ENCODE measurements around the gene ZMYND12. TPM values are rescaled to one million over a fixed set of nuclear protein-coding genes. Genes with fewer than 3 reads are reported as not detected.

The ZMYND12 gene
- polyA plus RNA-seq, 1 of the 3 experiments (the other 2 are of a cell fraction): 0.18 TPM

DNA sequence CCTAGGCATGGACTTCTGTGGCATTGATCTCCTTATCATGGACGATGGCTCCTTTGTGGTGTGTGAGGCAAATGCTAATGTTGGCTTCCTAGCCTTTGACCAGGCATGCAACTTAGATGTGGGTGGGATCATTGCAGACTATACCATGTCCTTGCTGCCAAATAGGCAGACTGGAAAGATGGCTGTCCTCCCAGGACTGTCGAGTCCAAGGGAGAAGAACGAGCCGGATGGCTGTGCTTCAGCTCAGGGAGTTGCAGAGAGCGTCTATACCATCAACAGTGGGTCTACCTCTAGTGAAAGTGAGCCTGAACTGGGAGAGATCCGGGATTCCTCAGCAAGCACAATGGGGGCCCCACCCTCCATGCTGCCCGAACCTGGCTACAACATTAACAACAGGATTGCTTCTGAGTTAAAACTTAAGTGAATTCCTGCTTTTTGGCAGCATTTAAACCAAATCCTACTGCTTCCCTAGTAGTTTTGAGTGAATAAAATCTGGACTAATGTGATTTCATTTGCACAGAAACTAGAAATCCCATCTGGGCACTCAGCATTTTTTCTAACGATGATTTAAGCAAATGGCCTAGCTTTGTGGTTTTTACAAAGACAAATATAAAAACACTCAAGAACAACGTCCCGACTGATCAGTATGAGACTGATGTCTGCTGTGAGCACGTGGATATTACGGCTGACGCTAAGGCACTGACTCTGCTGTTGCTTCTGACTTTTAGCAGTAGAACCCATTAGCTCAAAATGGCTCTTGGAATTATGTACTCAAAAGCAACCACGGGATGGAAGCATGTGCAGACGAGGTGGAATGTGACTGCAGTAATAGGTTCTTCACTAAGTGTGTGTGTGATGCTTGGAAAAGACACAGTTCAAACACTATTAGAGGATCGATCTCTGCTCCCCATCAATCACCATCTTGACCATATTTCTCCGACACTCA lies 41.0 kb downstream of the ZMYND12 start:
- WGBS (ENCODE audit: low lambda C conversion rate): 65% methylated on average over 16 of the region's 17 CpGs
- Histone ChIP-seq H3K36me3 (replicated peaks in 1 of 2; ENCODE audit: control insufficient read depth in 1 of 2, insufficient read depth in 2 of 2, low read length in 1 of 2) (no peaks in the 10 kb centered on the region), H3K79me2 (ENCODE audit: insufficient read depth) (no peaks in the 10 kb centered on the region), H3K9ac (no peak overlapping the region), H3K9me2 (no peaks in the 10 kb centered on the region), H4K20me1 (ENCODE audit: insufficient read depth) (no peaks in the 10 kb centered on the region), H3F3A (replicated peaks; ENCODE audit: insufficient read depth) (no peaks in the 10 kb centered on the region), H3K9me3 (no peaks in the 10 kb centered on the region), H3K4me1 (ENCODE audit: control insufficient read depth in 1 of 2, insufficient read depth in 2 of 2, low read depth in 1 of 2, low read length in 1 of 2) (peaks cover 0 to 8% of the 10 kb centered on the region in 2 experiments; a peak in 1 of 4 replicates), H3K27me3 (ENCODE audit: insufficient read depth) (no peaks in the 10 kb centered on the region; the same call in 1 of the 2 replicates), H3K4me2 (no peak overlapping the region), H3K4me3 (ENCODE audit: low read depth in 2 of 2, low read length in 1 of 2) (no peak overlapping the region), H3K27ac (ENCODE audit: low read depth in 2 of 2, low read length in 1 of 2) (no peak overlapping the region), H2AFZ (ENCODE audit: low read depth) (no peak overlapping the region)
- POLR2A ChIA-PET: no interaction called here
- TF ChIP-seq, protein P1, sequence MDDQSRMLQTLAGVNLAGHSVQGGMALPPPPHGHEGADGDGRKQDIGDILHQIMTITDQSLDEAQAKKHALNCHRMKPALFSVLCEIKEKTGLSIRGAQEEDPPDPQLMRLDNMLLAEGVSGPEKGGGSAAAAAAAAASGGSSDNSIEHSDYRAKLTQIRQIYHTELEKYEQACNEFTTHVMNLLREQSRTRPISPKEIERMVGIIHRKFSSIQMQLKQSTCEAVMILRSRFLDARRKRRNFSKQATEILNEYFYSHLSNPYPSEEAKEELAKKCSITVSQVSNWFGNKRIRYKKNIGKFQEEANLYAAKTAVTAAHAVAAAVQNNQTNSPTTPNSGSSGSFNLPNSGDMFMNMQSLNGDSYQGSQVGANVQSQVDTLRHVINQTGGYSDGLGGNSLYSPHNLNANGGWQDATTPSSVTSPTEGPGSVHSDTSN (IDR thresholded peaks at IDR 0.05): no peak
- TF ChIP-seq JUND (IDR thresholded peaks at IDR 0.05) (no peak), GABPA (IDR thresholded peaks at IDR 0.05; ENCODE audit: low read depth) (no peak), EZH2phosphoT487 (IDR thresholded peaks at IDR 0.05; ENCODE audit: borderline replicate concordance, low read depth) (no peak), FOXJ3 (CRISPR knock-in tag; IDR thresholded peaks at IDR 0.05) (no peak), SIN3A (IDR thresholded peaks at IDR 0.05; ENCODE audit: borderline replicate concordance, low read depth, low read length) (no peak), NFIC (IDR thresholded peaks at IDR 0.05; ENCODE audit: borderline replicate concordance) (no peak), TEAD4 (IDR thresholded peaks at IDR 0.05; ENCODE audit: borderline replicate concordance, insufficient read depth) (no peak), TAF1 (IDR thresholded peaks at IDR 0.05; ENCODE audit: borderline replicate concordance, low read depth, low read length) (no peak), NRF1 (IDR thresholded peaks at IDR 0.05; ENCODE audit: low read depth, low read length) (no peak), GATA2 (CRISPR knock-in tag; IDR thresholded peaks at IDR 0.05) (no peak), YY1 (IDR thresholded peaks at IDR 0.05; ENCODE audit: low read depth) (no peak), RFX5 (IDR thresholded peaks at IDR 0.05; ENCODE audit: low read length) (no peak), FOXM1 (IDR thresholded peaks at IDR 0.05; ENCODE audit: low read depth) (no peak), TCF12 (IDR thresholded peaks at IDR 0.05) (no peak)
- TF ChIP-seq, protein P2, sequence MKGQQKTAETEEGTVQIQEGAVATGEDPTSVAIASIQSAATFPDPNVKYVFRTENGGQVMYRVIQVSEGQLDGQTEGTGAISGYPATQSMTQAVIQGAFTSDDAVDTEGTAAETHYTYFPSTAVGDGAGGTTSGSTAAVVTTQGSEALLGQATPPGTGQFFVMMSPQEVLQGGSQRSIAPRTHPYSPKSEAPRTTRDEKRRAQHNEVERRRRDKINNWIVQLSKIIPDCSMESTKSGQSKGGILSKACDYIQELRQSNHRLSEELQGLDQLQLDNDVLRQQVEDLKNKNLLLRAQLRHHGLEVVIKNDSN (IDR thresholded peaks at IDR 0.05; ENCODE audit: borderline replicate concordance, low read depth): no peak
- TF ChIP-seq, protein P3, sequence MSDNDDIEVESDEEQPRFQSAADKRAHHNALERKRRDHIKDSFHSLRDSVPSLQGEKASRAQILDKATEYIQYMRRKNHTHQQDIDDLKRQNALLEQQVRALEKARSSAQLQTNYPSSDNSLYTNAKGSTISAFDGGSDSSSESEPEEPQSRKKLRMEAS (IDR thresholded peaks at IDR 0.05; ENCODE audit: low read depth): no peak
- TF ChIP-seq, protein P4, sequence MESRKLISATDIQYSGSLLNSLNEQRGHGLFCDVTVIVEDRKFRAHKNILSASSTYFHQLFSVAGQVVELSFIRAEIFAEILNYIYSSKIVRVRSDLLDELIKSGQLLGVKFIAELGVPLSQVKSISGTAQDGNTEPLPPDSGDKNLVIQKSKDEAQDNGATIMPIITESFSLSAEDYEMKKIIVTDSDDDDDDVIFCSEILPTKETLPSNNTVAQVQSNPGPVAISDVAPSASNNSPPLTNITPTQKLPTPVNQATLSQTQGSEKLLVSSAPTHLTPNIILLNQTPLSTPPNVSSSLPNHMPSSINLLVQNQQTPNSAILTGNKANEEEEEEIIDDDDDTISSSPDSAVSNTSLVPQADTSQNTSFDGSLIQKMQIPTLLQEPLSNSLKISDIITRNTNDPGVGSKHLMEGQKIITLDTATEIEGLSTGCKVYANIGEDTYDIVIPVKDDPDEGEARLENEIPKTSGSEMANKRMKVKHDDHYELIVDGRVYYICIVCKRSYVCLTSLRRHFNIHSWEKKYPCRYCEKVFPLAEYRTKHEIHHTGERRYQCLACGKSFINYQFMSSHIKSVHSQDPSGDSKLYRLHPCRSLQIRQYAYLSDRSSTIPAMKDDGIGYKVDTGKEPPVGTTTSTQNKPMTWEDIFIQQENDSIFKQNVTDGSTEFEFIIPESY (IDR thresholded peaks at IDR 0.05; ENCODE audit: borderline replicate concordance, low read depth): no peak
- TF ChIP-seq, protein P5, sequence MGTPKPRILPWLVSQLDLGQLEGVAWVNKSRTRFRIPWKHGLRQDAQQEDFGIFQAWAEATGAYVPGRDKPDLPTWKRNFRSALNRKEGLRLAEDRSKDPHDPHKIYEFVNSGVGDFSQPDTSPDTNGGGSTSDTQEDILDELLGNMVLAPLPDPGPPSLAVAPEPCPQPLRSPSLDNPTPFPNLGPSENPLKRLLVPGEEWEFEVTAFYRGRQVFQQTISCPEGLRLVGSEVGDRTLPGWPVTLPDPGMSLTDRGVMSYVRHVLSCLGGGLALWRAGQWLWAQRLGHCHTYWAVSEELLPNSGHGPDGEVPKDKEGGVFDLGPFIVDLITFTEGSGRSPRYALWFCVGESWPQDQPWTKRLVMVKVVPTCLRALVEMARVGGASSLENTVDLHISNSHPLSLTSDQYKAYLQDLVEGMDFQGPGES (IDR thresholded peaks at IDR 0.05; ENCODE audit: low read depth, low read length): no peak
- TF ChIP-seq, protein P6, sequence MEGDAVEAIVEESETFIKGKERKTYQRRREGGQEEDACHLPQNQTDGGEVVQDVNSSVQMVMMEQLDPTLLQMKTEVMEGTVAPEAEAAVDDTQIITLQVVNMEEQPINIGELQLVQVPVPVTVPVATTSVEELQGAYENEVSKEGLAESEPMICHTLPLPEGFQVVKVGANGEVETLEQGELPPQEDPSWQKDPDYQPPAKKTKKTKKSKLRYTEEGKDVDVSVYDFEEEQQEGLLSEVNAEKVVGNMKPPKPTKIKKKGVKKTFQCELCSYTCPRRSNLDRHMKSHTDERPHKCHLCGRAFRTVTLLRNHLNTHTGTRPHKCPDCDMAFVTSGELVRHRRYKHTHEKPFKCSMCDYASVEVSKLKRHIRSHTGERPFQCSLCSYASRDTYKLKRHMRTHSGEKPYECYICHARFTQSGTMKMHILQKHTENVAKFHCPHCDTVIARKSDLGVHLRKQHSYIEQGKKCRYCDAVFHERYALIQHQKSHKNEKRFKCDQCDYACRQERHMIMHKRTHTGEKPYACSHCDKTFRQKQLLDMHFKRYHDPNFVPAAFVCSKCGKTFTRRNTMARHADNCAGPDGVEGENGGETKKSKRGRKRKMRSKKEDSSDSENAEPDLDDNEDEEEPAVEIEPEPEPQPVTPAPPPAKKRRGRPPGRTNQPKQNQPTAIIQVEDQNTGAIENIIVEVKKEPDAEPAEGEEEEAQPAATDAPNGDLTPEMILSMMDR (IDR thresholded peaks at IDR 0.05): no peak
- no peak for DNase-seq
- CTCF ChIA-PET: no interaction called here

Measured in SK-N-SH (cell line).